ENCODE results near the gene CLDN8. TPM values are rescaled to one million over a fixed set of nuclear protein-coding genes. Genes with fewer than 3 reads are reported as not detected.

The CLDN8 gene
- total RNA-seq, 4 donors from 2014 or later = 8.9 to 55.6 (median 32.6) TPM

DNA sequence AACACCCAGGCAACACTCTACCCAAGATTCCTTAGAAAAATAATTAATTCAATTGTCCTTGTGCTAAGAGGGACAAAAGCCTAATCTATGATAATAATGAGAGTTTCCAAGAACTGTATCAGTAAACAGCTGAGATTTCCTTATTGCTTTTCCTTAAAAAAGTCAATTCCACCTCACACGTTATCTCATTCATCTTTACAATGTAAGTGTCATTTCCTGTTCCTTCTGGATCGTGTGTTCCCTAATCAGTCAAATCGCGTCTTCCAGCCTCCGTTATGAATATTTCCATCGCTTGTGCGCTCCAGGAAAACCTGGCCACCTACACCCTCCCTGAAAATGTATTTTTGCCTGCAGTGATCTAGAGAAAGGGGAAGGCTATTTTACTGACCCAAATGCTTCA lies 25.3 kb downstream of the CLDN8 start:
- Histone ChIP-seq H3K4me1 (peaks cover 0 to 5% of the 10 kb centered on the region in 2 donors), H3K27ac (no peak overlapping the region), H3K36me3 (no peaks in the 10 kb centered on the region), H3K9me3 (no peaks in the 10 kb centered on the region), H3K27me3 (no peaks in the 10 kb centered on the region), H3K4me3 (replicated peaks in 1 of 3) (no peak overlapping the region)
- TF ChIP-seq POLR2A (IDR thresholded peaks at IDR 0.05) = no peak
- TF ChIP-seq, protein P1, sequence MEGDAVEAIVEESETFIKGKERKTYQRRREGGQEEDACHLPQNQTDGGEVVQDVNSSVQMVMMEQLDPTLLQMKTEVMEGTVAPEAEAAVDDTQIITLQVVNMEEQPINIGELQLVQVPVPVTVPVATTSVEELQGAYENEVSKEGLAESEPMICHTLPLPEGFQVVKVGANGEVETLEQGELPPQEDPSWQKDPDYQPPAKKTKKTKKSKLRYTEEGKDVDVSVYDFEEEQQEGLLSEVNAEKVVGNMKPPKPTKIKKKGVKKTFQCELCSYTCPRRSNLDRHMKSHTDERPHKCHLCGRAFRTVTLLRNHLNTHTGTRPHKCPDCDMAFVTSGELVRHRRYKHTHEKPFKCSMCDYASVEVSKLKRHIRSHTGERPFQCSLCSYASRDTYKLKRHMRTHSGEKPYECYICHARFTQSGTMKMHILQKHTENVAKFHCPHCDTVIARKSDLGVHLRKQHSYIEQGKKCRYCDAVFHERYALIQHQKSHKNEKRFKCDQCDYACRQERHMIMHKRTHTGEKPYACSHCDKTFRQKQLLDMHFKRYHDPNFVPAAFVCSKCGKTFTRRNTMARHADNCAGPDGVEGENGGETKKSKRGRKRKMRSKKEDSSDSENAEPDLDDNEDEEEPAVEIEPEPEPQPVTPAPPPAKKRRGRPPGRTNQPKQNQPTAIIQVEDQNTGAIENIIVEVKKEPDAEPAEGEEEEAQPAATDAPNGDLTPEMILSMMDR (IDR thresholded peaks at IDR 0.05) = no peak
- WGBS, 2 donors = 85 to 92% methylated on average over 7 of the region's 7 CpGs
- intact Hi-C loops (cut with DNase I) = loop anchor here (10.0 kb wide), 1 partner anchor 146 kb away; no protein-coding TSS in a partner anchor
- DNase-seq = no peak

DNA sequence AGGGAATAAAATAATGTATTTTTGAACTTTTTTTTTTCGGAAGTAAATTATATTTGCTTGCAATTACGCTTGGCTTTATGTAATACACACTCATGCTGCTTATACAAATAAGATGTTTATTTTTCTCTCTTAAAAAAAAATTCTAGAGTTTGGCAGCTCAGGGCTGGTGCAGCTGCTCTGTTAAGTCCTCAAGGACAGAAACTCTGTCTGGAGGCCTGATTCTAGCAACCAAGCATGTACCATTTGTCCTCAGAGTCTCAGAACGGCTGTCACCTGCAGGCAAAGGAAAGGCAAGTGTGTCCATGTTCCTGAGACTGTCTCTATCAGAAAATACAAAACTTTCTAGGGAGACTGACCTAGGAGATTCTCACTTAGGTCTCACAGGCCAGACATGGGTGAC lies 26.1 kb downstream of the CLDN8 start:
- Histone ChIP-seq H3K27ac (no peak overlapping the region), H3K4me1 (peaks cover 0 to 5% of the 10 kb centered on the region in 2 donors), H3K27me3 (no peaks in the 10 kb centered on the region), H3K9me3 (no peaks in the 10 kb centered on the region), H3K36me3 (no peaks in the 10 kb centered on the region), H3K4me3 (replicated peaks in 1 of 3) (no peak overlapping the region)
- no peak for DNase-seq
- 83 to 86% methylated on average over 3 of the region's 3 CpGs for WGBS, 2 donors
- TF ChIP-seq, protein P1 (IDR thresholded peaks at IDR 0.05) = no peak
- TF ChIP-seq POLR2A (IDR thresholded peaks at IDR 0.05) = no peak
- intact Hi-C loops (cut with DNase I) = loop anchor here (10.0 kb wide), 1 partner anchor 145 kb away; no protein-coding TSS in a partner anchor

DNA sequence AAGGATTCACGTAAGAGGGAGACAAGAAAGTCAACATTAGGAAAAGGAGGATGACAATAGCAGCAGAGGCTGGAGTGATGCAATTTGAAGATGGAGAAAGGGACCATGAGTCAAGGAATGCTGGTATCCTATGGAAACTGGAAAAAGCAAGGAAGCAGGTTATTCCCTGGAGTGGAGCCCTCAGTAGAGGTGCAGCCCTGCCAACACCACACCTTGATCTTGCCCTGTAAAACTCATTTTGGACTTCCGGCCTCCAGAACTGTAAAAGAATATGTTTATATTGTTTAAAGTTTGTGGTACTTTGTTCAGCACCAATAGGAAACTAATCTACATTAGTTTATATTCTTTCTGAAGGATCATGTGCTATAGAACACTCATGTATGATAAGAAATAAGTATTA lies 29.7 kb downstream of the CLDN8 start:
- Histone ChIP-seq H3K4me1 (peaks cover 0 to 5% of the 10 kb centered on the region in 2 donors), H3K27ac (no peak overlapping the region), H3K27me3 (no peaks in the 10 kb centered on the region), H3K9me3 (no peaks in the 10 kb centered on the region), H3K36me3 (no peaks in the 10 kb centered on the region), H3K4me3 (replicated peaks in 1 of 3) (no peak overlapping the region)
- intact Hi-C loops (cut with DNase I) = no loop called here
- no peak for DNase-seq
- no peak for TF ChIP-seq POLR2A (IDR thresholded peaks at IDR 0.05)
- TF ChIP-seq, protein P1 (IDR thresholded peaks at IDR 0.05) = no peak
- 87 to 94% methylated on average over 2 of the region's 2 CpGs for WGBS, 2 donors

DNA sequence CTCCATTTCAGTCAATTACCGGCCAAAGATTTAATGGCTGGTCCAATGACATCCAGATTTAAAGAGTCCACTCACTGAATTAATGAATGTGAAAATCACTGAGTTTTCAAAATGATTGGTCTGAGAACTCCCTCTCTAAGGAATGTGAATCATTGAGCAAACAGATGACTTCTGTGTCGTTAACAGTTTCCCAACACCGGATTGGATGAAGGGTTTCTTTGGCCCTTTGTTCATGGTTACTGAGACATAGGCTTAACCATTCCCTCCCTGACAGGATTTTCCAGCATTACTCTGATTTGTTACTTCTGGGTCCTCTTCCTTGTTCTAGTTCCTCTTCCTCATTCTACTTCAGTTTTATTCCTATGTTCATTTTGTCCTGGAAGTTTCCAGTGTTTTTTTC lies 47.8 kb downstream of the CLDN8 start:
- DNase-seq = no peak
- 55 to 74% methylated on average over 3 of the region's 3 CpGs for WGBS, 2 donors
- H3K27ac ChIP-seq = no peak overlapping the region
- no peak overlapping the region for H3K4me3 ChIP-seq (replicated peaks in 1 of 3)
- H3K27me3 ChIP-seq = no peaks in the 10 kb centered on the region
- TF ChIP-seq, protein P1 (IDR thresholded peaks at IDR 0.05) = no peak
- TF ChIP-seq POLR2A (IDR thresholded peaks at IDR 0.05) = no peak
- intact Hi-C loops (cut with DNase I) = no loop called here
- no peaks in the 10 kb centered on the region for H3K4me1 ChIP-seq
- H3K9me3 ChIP-seq = no peaks in the 10 kb centered on the region
- no peaks in the 10 kb centered on the region for H3K36me3 ChIP-seq

DNA sequence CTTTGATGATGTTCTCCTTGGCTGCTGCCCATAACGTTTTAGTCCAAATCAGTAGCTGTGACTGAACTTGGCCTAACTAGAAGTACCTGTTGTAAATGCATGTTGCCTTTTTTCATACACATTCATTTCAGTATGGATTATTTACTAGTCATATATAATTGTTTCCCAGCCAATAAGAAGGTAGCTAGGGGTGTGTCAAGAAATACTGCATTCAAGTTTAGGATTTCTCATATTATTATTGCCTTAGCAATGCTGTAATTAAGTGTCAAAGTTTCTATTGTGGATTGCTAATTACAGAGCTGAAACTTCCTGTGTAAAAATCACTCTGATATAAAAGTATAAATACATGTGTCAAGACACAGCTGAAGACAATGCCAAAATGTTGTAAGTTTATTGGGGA lies 49.2 kb downstream of the CLDN8 start, which contains the start of gene CLDN17:
TSS of gene CLDN17 (minus strand) at position 101 of the 400 bp plus-strand sequence. CDS start 188 bp downstream, outside the sequence.
- intact Hi-C loops (cut with DNase I) = no loop called here
- Histone ChIP-seq H3K4me3 (replicated peaks in 1 of 3) (no peak within 1 kb of the TSS), H3K9me3 (no peaks in the 10 kb centered on the region), H3K4me1 (no peaks in the 10 kb centered on the region), H3K27me3 (no peaks in the 10 kb centered on the region), H3K27ac (no peak within 1 kb of the TSS), H3K36me3 (no peaks in the 10 kb centered on the region)
- WGBS, 2 donors = 56 to 90% methylated on average over 1 of the region's 1 CpG
- TF ChIP-seq POLR2A (IDR thresholded peaks at IDR 0.05) = no peak
- TF ChIP-seq, protein P1 (IDR thresholded peaks at IDR 0.05) = no peak
- DNase-seq = no peak
